Skin epidermis (tissue), 12 donors: ENCODE data around the gene DRC3.
A peak's percentile ranks its signal among the peaks of the same experiment; 100 is the strongest.

Experiments
- H3K27ac ChIP-seq, 21 experiments: fragments of 200-600 bp; sonication (generic) in 11 of 21; one replicate each; pipeline ENCODE4 v1.5.0; 2020; ENCODE audit warnings: mild to moderate bottlenecking in 3 of 21, inconsistent platforms in 2 of 21, moderate library complexity in 2 of 21
- H3K4me3 ChIP-seq, 7 experiments: fragments of 200-600 bp; sonication (generic) in 2 of 7; one replicate each; pipeline ENCODE4 v1.5.0; 2020; ENCODE audit warnings: inconsistent platforms in 2 of 7, mild to moderate bottlenecking in 2 of 7, moderate library complexity in 1 of 7

The DRC3 gene

DNA sequence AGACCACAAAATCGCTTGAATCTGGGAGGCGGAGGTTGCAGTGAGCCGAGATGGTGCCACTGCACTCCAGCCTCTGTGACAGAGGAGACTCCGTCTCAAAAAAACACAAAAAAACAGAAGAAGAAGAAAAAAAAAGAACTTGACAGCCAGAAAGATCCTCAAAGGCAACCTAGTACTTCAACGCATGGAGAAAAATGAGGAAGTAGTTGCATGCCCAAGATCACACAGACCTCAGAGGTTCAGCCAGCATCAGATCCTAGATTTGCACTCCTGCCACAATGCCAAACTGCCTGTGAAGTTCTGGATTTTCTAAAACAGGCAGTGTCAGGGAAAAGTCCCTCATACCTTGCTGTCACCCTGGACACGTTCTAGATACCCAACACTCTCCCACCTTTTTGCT, 64.8 kb downstream of the DRC3 start:
- H3K4me3 ChIP-seq: no peak overlapping the region
- peak overlapping the region in 2 of 21 experiments; percentile 0 to 90 for H3K27ac ChIP-seq

DNA sequence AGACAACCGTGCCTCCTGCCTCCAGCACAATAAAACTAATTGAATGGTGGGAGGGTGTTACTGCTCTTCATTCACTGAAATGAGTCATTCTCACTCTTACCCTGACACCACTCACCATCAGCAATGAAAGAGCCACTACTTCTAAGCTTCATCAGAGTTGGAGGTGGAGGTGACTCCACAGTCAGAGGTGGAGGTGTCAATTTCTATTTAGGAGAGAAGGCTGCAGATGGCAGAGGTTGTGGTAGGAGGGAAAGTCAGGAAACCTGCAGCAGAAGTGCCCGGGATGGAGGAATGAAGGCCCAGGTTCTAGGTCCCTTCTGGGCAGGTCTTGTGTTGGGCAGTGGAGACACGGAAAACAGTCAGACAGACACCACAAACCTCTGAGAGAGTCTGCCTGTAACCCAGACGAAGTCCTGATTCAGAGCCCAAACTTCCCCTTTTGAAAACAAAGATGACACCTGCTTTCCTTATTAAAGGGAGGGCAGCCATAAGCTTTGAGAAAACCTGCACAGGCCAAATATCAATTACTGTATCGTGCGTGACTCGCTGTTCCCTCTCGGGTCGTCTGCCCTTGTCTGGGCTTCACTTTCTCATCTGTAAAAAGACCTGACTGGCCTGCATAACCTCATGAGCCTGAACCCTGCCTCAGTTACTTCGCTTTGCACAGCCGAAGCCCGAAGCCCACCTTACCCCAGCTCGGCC, 65.6 kb downstream of the DRC3 start:
- Histone ChIP-seq H3K4me3 (peak overlapping the region; percentile 66 to 98 (median 88)), H3K27ac (peak overlapping the region in 20 of 21 experiments; percentile 51 to 90 (median 84))

DNA sequence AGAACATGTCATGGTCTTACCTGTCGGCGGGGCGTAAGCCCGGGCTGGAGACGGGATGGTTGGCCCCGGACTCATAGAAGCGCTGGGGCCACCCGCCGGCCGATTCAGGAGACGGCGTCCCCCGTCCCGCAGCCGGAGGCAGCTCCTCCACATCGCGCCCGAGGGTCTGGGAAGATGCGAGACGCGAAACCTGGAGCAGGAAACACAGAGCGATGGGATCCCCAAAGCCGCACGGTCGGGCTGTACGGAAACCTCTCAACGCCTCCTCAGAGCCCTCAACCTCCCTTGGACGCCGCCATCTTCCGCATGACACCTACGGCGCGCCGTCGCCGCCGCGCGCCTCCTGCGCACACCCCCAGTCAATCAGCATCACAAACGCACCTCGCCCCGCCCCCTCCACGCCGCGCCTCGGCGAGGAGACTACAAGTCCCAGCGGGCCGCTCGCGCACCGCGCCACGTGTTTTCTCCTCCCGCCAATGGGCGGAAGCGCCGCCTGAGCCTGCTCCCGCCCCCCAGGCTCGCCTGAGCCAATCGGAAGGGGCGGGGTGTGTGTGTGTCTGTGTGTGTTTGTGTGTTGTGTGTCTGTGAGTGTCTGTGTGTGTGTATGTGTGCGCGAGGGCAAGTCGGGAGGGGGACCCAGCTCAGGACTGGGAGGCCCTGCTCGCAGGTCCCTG, 66.3 kb downstream of the DRC3 start, which contains the start of the genes ATPAF2 and GID4:
Gene ATPAF2 (minus strand): TSS at position 308 of the 674 bp plus-strand sequence. CDS start 155 bp downstream, at position 153.
Gene GID4 (plus strand): TSS at position 548 of the 674 bp plus-strand sequence. CDS start 57 bp downstream, at position 605.
- Histone ChIP-seq H3K4me3 (peak within 1 kb of the TSS; percentile 66 to 98 (median 88)), H3K27ac (peak within 1 kb of the TSS; percentile 36 to 92 (median 86))

DNA sequence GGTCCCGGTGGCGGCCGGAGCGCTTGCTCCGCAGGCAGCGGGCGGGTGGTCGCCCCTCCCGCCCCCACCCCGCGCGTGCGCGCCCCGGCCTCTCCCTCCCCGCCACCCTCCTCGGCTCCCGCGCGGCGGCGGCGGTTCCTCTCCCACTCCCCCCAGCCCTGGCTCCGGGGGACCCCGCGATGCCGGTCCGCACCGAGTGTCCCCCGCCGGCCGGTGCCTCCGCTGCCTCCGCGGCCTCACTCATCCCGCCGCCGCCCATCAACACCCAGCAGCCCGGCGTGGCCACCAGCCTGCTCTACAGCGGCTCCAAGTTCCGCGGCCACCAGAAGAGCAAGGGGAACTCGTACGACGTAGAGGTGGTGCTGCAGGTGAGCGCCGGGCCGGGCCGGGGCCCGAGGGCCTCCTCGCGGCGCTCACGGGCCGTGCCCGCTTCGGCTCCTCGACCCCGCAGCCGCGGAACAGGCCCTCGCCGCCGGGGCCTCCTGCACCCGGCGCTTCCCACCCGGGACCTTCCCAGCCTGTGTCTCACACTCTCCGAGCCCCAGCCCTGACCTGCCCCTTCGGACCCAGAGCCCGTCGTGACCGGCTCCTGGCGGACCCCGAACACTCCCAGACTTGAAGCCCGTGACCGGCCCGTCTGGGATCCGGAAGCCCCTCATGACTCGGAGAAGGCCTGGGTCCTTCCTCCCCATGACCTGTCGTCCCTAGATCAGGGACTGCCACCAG, 67.0 kb downstream of the DRC3 start:
- Histone ChIP-seq H3K27ac (peak overlapping the region; percentile 36 to 92 (median 86)), H3K4me3 (peak overlapping the region; percentile 66 to 98 (median 88))

DNA sequence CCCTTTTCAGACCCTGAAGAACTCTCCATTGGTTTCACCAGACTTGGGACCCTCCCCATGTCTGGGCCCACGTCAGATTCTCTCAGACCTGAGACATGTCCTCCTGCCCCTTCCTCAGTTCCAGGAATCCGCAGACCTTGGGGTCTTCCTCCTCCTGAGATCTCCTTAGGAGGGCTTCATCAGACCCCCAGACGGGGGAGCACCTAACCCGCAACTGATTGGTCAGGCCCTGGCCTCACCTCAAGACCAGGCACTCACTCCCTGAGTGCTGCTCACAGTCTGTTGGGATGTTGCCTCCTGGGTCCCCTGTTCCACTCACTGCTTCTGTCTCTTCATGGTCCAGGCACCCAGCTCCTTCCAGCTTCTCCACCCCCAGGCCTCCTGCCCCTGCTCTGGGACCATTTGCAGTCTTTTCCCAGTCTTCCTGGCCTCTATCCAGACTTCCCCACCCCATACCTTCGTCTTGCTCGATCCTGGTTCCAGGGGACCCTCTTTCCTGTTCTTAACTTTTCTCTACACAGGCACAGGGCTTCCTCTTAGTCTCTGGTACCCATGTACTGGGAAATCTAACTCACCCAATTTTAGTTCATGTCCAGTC, 67.7 kb downstream of the DRC3 start:
- H3K27ac ChIP-seq: peak overlapping the region in 20 of 21 experiments; percentile 70 to 92 (median 86)
- peak overlapping the region; percentile 66 to 98 (median 88) for H3K4me3 ChIP-seq

DNA sequence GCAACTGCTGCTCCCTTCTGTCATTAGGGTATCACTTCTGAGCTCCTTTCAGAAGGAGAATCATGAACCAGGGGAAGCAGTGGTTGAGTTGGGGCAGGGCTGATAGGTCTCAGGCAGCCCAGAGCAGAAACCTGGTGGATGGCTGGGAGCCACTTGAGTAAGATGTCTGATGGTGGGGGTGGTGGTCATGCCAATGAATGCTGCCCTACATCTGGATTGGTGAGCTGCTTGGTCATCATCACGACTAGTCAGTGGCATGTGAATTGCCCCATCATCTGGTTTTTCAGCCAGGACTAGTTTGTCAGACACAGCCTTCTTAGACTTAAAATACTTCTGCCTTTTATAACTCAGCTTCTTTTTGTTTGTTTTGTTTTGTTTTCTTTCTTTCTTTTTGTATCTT, 69.1 kb downstream of the DRC3 start:
- Histone ChIP-seq H3K4me3 (no peak overlapping the region), H3K27ac (peak overlapping the region in 6 of 21 experiments; percentile 5 to 90 (median 15))

DNA sequence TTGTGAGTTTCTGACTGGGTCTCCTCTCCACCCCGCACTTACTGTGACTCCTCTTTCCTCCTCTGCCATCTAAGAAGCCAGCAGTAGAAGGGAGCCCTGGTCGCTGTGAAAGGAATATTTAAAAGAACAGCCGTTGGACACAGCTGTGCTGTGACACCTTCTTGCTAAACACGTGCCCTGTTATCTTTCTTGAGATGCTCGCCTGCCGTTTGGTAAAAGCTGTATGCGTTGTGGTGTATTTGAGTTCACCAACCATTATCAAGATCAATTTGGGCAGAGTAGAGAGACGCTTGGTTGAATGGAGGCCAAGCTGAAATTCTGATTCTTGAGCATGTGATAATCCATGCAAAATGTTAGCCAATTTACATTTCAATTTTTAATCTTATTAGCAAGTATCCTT, 70.3 kb downstream of the DRC3 start:
- H3K4me3 ChIP-seq: no peak overlapping the region

DNA sequence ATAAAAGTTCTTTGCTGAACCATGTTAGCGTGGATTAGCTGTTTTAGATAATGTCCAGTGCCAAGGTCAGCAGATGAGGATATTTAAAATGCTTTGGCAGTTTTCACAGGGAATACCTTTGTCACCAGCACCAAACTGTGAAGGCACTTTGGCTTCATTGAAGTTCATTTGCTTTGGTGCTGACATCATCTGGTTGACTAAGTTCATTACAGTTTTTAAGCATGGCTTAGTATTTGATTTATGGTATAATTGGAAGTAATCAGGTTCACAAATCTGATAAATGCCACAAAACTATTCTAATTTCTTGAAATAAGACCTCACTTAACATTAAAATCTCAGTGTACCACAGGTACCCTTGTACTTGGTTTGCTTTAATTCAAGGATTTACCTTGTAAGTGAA, 70.8 kb downstream of the DRC3 start:
- H3K27ac ChIP-seq: no peak overlapping the region
- H3K4me3 ChIP-seq: no peak overlapping the region

More for the DNA sequence above, 70.3 kb downstream of the DRC3 start:
- H3K27ac ChIP-seq: peak overlapping the region in 1 of 21 experiments; percentile 5

DNA sequence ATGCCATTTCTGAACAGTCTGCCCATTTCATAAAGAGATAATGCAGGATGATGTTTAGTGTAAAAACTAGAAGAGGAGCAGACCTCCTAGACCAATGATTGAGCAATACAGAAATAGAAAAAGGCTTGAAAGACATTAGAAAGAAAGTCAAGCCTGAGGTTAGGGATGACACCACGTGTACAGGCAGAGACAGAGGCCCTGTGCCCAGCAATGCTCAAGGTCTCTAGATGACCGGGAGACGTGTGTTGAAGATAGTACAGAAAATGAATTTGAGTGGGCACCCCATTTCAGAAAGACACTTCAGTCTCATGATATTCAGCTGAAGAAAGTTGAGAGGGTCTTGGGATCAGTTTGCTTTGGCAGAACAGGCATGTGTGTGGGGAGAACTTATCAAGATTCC, 71.9 kb downstream of the DRC3 start:
- Histone ChIP-seq H3K27ac (no peak overlapping the region), H3K4me3 (no peak overlapping the region)

DNA sequence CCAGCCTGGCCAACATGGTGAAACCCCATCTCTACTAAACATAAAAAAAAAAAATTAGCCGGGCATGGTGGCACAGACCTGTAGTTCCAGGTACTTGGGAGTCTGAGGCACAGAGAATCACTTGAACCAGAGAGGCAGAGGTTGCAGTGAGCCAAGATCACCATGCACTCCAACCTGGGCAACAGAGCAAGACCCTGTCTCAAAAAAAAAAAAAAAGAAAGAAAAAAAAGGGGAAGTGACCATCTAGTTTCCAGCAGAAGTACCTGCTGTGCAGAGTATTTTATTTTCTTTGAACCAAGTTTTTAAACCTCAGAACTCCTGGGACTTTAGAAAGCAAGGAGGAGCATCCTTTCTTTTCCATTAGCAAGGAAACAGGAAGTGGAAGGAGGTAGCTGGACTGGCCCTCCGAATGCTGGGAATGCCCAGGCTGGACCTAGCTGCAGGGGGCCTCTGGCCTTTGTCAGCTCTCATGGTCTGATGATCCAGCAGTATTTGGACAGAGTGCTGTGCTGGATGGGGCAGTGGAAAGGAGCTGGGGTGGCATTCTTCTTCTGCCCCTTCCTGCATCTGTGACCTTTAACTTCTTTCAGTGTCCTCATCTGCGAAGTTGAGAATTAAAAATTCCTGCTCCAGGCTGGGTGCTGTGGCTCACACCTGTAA, 73.2 kb downstream of the DRC3 start:
- H3K27ac ChIP-seq: no peak overlapping the region

DNA sequence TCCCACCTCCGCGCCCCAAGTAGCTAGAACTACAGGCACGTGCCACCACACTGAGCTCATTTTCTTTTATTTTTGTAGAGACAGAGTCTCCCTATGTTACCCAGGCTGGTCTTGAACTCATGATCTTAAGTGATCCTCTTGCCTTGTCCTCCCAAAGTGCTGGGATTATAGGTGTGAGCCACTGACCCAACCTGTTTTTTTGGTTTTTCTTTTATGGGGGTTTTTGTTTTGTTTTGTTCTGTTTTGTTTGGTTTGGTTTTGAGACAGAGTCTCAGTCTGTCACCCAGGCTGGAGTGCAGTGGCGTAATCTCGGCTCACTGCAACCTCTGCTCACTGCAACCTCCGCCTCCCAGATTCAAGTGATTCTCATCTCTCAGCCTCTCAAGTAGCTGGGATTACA, 82.9 kb downstream of the DRC3 start:
- Histone ChIP-seq H3K4me3 (no peak overlapping the region), H3K27ac (no peak overlapping the region)

More for the DNA sequence above, 73.2 kb downstream of the DRC3 start:
- no peak overlapping the region for H3K4me3 ChIP-seq

DNA sequence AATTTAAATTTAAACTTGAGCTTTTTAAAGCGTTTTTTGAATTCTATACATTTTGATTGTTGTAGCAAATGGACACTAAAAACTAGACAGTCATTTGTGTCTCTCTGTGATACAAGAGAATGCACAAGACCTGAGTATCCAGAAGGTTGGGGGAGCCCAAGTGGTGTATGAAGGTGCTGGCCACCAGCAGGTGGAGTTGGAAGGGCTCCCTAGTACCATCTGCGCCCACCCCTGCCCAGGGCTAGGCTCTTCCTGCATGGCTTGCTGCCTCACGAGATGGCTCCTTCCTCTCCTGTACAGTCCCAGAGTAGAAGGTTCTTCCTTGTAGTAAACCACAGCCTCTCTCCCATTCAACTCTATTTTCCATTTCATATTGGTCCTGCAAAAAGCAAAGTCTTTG, 83.6 kb downstream of the DRC3 start:
- H3K27ac ChIP-seq: no peak overlapping the region

DNA sequence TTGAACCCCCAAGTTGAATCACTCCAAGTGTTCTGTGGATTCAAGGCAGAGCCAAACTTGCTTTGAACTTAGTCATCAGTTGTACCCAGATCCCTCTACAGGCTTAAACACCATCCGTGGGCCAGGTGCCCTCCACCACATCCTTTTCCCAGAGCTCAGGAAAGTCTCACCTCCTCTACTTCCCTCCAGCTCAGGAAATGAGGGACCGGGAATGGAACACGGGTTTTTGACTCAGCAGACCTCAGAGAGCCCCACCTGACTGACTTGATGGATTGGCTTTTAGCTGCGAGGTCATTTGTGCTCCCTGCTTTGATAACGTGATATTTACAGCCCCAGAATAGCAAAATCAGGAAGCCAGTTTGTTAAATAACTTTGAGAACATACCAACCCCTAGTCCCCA, 86.6 kb downstream of the DRC3 start:
- Histone ChIP-seq H3K4me3 (no peak overlapping the region), H3K27ac (no peak overlapping the region)

More for the DNA sequence above, 83.6 kb downstream of the DRC3 start:
- H3K4me3 ChIP-seq: no peak overlapping the region

DNA sequence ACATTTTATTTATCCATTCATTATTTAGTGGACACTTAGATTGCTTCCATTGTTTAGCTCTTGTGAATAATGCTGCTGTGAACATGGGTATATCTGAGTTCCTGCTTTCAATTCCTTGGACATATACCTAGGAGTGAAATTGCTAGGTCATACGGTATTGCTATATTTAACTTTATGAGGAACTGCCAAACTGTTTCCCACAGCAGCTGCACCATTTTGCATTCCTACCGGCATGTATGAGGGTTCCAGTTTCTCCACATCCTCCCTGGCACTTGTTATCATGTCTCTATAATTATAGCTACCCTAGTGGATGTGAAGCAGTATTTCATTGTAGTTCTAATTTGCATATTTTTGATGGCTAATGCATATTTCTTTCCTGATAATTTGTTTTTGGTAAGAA, 91.4 kb downstream of the DRC3 start:
- H3K4me3 ChIP-seq: no peak overlapping the region
- no peak overlapping the region for H3K27ac ChIP-seq

DNA sequence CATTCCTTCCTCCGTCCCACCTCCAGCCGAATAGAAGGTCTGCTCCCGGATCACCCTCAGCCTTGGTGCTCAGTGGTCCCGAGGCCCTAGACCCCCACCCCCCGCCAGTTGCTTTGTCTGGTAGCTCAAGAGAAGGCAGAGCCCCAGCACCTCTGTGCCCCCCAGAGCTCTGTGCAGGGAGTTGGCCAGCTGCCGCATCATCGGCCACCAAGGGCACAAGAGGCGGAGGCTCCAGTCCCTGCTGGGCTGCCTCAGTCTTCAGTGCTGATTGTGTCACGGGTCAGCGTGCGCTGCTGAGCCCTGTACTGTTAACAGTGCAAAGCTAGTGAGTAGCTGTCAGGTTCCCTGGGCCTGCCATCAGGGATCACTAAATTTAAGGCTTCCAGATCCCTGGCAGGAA, 92.9 kb downstream of the DRC3 start:
- no peak overlapping the region for H3K27ac ChIP-seq
- H3K4me3 ChIP-seq: no peak overlapping the region
